GM21529 (cell line): ENCODE results near the gene NPC1L1.
"Not testable (repeated sequence)": the region's sequence is repeated elsewhere in the genome, so short reads cannot be mapped to it uniquely, and the experiment has no call there.

Experiments used
- ATAC-seq: cut with Tn5 transposase; IDR thresholded peaks from one replicate; pipeline ENCODE4 v1.9.1; 2021; ENCODE audit not compliant: unreplicated experiment

The NPC1L1 gene

DNA sequence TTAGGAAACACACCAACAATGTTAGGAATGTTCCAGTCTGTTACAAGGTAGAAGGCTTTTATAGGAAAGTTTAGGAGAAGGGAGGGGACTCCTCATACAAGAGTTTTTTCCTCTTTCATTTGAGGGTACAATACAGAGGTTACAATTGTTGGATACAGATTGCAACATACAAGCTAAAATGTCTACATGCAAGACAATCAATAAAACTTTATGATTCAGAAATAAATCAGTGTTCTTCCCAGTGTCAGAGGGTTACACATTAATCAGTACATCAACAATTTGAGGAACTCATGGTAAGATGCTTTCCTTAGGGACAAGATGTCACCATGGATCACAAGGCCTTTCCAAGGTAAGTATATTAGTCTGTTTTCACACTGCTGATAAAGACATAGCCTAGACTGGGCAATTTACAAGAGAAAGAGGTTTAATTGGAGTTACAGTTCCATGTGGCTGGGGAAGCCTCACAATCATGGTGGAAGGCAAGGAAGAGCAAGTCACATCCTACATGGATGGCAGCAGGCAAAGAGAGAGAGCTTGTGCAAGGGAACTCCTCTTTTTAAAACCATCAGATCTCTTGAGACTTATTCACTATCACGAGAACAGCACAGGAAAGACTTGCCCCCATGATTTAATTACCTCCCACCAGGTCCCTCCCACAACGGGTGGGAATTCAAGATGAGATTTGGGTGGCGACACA, 34.4 kb downstream of the NPC1L1 start:
- not testable (repeated sequence) for ATAC-seq

DNA sequence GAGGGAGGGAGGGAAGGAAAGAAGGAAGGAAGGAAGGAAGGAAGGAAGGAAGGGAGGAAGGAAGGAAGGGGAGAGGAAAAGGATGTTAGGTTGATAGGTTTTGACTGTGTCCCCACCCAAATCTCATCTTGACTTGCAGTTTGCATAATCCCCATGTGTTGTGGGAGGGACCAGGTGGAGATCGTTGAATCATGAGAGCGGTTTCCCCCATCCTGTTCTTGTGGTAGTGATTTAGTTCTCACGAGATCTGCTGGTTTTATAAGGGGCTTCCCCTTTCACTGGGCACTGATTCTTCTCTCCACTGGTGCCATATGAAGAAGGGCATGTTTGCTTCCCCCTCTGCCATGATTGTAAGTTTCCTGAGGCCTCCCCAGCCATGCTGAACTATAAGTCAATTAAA, 35.5 kb downstream of the NPC1L1 start:
- no peak for ATAC-seq

DNA sequence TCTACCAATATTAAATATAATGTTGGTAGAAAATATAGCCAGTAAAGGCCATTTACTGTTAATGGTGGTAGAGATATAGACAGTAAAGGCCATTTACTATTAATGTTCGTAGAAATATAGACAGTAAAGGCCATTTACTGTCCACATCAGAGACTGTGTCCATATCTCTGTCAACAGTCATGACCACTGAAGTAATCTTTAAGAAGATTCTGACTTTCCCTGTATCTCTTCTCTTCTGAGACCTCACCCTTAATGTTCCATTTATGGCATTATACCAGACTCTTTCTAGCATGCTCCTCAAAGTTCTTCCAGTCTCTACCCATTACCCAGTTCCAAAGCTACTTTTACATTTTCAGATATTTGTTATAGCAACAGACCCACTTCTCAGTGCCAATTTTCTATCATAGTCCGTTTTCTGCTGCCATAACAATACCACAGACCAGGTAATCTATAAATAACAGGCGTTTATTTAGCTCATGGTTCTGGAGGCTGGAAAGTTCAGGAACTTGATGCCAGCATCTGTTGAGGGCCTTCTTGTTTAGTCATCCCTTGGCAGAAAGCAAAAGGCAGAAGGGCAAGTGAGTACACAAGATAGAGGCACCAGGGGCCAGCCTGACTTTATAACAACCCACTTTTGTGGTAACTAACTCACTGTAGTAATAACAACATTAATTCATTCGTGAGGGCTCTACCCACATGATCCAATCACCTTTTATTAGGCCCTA, 42.7 kb downstream of the NPC1L1 start:
- no peak for ATAC-seq

DNA sequence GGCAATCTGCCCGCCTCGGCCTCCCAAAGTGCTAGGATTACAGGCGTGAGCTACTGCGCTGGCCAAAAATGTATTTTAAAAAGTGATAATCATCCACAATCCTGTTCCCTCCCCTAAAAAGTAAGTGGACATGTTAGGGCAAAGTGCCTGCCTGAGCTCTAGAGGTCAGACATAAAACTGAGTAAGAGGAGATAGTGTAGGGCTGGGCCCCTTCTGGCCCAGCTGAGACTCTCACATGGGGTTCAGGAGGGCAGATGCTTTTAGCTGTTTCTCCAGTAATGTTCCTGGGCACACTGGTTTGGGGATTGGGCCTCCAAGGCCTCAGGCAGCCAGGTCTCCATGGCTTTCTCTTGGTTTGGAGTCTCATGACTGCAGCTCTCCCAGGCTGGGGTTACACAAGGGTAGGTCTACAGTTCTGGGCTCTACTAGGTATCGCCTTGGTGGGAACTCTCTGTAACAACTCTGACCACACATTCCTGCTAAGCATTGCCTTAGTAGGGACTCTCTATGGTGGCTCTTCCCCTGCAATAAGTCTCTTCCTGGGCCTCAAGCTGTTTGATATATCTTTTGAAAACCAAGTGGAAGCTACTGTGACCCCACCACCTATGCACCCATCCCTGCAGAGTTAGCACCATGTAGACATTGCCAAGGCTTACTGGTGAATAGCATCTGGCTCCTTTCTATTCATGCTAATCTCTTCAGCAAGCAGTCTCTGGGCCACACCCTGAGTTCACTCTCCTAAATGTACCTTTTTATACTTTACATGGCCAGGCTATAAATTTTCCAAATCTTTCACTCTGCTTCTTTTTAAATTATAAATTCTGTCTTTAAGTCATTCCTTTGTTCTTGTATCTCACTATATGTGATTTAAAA, 43.7 kb downstream of the NPC1L1 start:
- ATAC-seq, result no peak

DNA sequence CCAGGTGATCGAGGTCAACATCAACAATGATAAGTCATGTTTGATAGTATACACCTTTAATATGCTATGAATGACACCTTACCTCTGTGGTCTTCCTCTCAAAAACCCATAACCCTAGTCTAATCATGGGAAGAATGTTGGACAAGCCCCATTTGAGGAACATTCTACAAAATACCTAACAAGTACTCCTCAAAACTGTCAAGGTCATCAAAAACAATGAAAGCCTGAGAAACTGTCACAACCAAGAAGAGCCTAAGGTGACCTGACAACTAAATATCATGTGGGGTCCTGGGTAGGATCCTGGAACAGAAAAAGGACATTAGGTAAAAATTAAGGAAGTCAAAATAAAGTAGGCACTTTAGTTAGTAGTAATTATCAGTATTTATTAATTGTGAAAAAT, 44.7 kb downstream of the NPC1L1 start:
- ATAC-seq, result no peak

DNA sequence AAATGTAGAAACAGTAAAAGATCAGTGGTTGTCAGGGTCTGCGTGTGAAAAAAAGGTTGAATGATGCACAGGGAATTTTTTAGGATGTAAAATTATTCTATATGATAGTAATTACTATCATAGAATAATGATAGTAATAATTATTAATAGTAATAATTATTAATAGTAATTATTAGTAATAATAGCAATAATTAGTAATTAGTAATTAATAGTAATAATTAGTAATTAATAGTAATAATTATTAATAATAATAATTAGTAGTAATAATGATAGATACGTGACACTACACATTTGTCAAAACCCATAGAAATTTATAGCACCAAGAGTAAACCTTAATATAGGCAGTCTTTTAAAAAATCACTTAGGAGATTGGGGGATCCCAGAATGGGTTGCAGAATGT, 46.2 kb downstream of the NPC1L1 start:
- no peak for ATAC-seq

DNA sequence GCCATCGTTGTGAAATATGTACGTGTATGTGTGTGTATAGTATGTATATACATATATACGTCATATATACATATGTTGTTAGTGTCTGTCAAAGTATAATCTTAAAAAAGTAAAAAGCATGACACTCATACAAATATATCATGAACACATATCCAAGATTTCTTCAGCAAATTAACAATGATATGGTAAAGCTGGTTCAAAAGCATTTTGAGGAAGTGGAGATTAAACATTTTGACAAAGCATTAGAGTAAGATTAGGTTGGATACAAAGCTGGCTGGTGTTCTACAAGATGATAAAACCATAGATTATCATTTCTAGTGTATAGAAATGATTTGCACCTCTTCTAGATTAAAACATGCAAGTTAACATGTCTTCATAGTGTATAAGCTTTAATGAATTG, 49.9 kb downstream of the NPC1L1 start:
- ATAC-seq, result no peak

DNA sequence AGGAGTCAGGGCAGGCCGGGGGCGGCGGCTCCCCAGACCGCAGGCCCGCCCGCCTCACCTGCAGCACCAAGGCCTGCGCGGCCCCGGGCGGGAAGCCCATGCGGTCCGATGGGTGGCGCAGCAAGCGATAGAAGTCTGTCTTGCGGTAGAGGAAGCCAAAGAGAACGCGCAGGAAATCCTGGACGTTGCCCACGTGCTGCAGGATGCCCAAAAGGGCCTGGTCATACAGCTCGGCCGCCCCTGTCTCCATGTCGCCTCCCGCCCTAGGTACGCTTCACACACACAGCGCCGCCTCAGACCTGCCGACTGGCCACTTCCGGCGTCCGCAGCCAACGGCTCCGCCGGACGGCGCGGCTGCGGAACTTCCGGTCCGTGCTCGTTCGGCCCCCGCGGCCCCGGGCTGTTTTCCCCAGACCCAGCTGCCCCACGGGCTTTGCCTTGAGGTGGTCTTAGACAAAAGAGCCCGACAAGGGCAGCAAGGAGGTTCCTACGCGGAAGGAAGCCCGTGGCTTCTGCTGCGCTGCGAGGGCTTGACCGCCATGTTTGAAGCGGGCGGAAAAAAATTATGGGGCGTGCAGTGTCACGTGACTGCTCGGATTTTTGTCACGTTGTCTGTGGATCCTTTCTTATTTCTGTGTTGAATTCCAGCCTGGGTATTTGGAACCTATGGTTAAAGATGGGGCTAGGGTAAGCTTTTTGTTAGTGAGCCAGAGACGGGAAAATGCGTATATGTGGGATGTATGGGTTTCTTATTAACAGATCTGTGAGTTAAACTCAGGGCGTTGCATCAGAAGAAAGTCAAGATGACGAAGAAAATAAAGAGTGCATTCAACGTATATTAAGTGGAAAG, 50.6 kb downstream of the NPC1L1 start, which contains the start of gene NUDCD3:
Gene NUDCD3 (minus strand): TSS at position 308 of the 850 bp plus-strand sequence. CDS start 58 bp downstream, at position 250.
- ATAC-seq, result peak; percentile 92

DNA sequence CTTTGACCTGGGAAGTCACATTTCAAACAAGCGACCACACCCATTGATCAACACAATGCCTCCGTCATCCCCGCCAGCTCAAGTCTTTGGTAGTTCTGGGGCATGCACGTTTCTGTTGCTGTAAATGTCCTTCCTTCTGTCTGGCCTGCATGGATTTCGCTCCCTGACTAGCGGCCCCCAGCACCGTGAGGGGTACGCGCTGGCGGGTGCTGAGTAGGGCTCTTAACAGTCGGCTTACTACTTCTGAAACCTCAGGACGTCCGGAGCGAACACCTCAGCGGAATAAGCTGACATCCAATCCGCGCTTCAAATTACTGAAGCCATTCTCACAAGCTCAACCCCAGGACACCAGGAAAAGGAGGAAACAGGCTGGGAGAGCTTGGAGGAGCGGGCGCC, 51.2 kb downstream of the NPC1L1 start:
- ATAC-seq, result peak; percentile 24

DNA sequence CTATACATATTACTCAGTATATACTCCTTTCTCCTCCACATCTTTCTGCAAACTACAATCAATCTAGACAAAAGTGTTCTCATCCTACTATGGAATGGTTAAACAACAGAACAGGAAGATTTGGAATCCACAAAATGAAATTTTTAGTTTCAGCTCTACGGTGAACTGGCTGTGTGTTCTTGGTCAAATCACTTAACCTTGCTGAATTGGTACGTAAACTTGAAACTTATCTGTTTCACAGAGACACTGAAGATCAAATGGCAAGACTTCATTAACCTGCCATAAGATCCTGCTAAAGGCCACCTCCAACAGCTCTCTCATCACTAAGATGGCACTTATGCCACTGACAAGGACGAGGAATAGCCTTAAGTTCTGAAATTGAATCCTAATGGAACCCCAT, 52.2 kb downstream of the NPC1L1 start:
- no peak for ATAC-seq

DNA sequence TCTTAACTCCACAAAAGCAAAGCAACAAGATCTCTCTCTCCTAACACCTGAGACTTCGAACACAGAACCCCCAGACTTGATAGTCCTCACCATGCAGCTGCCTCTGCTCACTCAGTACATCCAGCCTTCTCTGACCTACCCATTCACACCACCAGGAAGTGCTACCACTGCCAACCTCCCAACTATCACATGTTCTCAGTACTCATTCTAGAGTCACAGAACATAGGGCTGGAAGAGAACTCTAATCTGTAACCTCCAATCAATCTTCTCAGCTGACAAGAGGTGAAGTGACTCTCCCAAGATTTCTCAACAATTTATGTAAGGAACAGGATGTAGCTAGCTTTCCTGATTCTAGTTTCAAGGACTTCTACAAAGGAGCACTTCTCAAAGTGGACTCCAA, 54.4 kb downstream of the NPC1L1 start:
- no peak for ATAC-seq

DNA sequence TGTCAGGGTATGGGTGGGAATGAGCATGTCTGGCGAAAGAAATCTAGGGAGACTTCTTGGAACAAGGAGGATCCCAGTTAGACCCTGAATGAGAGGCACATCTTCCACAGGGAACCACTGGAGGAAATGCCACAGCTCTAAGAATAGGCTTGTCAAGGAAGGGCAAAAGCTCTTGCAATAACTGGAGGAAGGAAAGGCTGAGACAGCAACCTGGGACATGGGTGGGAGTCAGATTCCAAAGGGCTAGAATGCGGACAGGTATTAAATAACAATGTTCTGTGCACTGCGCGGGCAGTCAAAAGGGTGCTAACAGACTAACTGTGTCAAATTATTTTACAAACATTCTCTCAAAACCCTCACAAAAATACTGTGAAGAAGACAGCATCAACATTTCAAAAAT, 55.1 kb downstream of the NPC1L1 start:
- no peak for ATAC-seq

DNA sequence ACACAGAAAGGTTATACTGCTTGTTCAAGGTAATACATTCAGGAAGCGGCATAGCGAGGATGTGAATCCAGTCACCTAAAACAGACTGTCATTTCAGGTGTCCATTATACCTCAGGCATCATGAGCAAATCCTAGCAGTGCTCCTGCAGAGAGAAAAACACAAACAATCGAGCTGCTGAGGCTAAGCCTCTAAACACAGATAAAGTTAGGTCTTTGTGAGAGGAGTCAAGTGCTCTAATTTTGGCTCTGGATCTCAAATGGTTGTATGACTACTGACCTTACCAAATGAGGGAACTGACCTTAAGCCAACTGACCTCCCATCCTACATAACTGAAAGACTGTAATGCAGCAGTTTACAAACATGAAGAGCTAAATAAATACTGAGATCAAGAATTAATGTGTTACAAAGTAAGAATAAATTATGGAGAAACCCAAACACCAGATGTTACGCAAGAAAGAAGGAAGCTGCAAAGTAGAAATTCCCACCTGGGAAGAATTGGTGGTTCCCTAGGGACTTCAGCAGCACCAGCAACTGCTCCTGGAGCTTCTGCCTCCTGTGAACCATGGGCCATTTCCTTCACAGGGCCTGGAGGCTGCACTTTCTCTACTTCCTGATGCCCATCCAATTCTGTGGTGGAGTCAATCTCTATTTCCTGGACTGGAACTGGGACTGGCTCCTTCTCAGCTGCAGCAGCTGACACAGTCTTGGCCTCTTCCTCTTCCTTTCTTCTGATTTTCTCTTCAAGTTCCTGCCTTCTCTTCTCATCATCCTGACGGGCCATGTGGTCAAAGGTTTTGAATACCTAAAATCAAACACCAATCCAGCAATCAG, 56.4 kb downstream of the NPC1L1 start:
- no peak for ATAC-seq

DNA sequence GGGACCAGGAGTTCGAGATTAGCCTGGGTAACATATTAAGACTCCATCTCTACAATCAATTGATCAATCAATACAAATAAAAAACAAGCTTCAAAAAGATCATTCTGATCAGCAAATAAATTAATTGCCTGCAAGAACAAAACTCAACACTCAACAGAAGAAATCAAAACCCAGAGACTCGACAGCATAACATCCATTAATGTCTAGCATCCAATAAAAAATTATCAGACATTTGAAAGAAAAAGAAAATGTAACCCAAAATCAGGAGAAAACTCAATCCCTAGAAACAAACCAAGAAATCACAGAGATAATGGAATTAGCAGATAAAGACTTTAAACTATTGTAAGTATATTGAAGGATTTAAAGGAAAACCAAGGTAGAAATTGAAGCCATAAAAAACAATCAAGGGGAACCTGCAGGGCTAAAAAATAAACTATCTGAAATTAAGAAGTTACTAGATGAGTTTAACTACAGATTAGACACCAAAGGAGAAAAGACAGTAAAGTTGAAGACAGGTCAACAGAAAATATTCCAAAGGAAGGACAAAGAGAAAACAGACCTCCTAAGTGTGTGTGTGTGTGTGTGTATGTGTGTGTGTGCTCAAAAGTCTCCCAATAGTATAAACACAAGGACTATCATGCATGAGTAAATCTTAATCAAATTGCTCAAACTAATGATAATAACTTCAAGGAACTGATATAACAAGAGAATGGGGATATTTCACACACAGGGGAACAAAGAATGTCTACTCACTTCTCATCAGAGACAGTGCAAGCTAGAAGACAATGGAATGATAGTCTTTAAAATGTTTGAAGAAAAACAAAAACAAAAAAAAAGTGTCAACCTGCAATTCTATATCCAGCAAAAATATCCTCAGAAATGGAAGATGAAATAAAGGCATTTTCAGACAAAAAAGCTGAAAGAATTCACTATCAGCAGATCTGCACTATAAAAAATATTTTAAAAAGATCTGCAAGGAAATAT, 58.3 kb downstream of the NPC1L1 start:
- ATAC-seq, result no peak

DNA sequence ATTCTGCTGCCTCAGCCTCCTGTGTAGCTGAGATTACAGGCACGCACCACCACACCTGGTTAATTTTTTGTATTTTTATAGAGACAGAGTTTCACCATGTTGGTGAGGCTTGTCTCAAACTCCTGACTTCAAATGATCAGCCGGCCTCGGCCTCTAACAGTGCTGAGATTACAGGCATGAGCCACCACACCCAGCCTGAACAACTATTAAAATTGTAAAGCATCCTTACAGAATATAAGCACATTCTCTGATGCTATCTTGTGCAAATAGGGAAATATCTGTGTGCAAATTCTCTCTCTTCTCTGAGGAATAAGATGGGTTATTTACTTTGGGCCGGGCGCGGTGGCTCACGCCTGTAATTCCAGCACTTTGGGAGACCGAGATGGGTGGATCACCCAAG, 63.2 kb downstream of the NPC1L1 start:
- no peak for ATAC-seq

DNA sequence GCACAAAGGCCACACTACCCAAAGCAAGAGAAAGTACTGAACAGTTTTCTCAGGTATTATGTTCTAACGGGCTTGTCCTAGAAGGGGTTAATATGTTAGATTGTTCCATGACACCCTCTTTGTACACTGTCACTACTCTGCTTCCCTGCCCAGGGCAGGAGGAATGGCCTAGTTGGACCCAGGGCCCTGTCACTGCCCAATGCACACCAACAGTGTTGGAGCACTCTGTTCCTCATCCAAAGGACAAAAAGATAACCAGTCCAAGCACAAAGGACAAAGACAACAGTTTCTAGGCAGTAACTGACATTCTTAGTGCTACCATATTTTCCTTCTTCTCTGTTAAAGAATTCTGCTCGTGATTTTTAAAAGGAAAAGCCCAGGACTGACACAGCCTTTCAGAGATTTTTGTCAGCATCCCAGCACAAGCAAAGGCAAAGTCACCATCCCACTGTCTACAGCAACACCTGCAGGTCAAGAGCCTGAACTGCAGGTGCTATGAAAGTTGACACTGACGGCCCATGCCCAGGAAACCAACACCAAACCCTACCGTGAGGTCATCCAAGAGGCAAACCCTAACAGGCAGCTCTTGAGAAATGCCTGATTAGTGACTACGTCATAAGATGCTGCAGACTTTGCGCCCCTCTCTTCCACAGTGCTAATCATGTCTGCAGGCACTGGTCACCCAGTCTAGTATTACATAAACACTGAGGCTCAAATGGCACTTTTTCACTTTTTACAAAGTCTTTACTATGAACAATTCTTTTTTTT, 63.9 kb downstream of the NPC1L1 start:
- peak; percentile 87 for ATAC-seq

DNA sequence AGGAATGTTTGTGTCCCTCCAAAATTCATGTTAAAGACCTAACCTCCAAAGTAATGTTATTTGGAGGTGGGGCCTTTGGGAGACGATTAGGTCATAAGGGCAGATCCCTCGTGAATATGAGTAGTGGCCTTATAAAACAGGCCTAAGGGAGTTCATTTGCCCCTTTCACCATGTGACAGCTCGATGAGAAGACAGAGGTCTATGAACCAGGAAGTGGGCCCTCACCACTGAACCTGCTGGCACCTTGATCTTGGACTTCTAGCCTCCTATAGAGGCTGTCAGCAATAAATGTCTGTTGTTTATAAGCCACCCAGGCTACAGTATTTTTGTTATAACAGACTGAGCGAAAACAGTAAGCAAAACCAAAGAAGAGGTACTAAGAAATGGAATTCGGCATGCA, 64.8 kb downstream of the NPC1L1 start:
- no peak for ATAC-seq

DNA sequence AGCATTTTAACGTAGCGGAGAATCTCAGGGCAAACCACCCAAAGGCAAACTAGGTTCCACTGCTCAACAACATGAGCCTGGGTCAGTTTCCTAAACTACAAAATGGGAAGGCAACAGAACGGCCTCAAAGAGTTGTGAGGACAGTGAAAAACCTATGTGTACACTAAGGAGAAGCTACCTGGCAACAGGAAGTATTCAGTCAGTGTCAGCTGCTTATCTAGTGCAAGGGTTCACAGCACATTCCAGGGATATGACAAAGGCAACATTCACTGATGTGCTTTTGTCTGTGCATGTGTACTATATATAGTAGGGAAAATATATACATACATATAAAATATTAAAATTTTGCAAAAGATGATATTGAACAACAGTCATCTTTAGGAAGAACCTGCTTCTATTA, 67.8 kb downstream of the NPC1L1 start:
- ATAC-seq, result no peak
